MM.1S (cell line): ENCODE results near the gene ITGB6.

Source experiments
- DNase-seq: peaks from one replicate; pipeline ENCODE4 v3.0.0-alpha.2; 2015
- H2AFZ ChIP-seq: fragments of 300-600 bp; sonication (generic); 2 replicates; pipeline ENCODE4 v1.6.0; 2016; ENCODE audit warnings: antibody characterized with exemption, low read length
- H3F3A ChIP-seq: fragments of 300-600 bp; sonication (generic); 2 replicates; pipeline ENCODE4 v1.6.1; 2016; ENCODE audit warnings: mild to moderate bottlenecking, antibody characterized with exemption, low read length, moderate library complexity, mixed read lengths; ENCODE audit not compliant: insufficient read depth
- H3K27ac ChIP-seq: fragments of 300-600 bp; sonication (generic); 2 replicates; pipeline ENCODE4 v1.5.1; 2016; ENCODE audit warnings: mild to moderate bottlenecking, low read length
- H3K27me3 ChIP-seq: fragments of 300-600 bp; sonication (generic); replicated peaks from 2 replicates; pipeline ENCODE4 v1.6.0; 2016; ENCODE audit warnings: low read length; ENCODE audit not compliant: insufficient read depth
- H3K36me3 ChIP-seq: fragments of 300-600 bp; sonication (generic); replicated peaks from 2 replicates; pipeline ENCODE4 v1.6.1; 2016; ENCODE audit warnings: mild to moderate bottlenecking, low read length, mixed read lengths; ENCODE audit not compliant: insufficient read depth
- H3K4me1 ChIP-seq: fragments of 300-600 bp; sonication (generic); 2 replicates; pipeline ENCODE4 v1.6.1; 2016; ENCODE audit warnings: low read length, mixed read lengths
- H3K4me2 ChIP-seq: fragments of 300-600 bp; sonication (generic); 2 replicates; pipeline ENCODE4 v1.6.0; 2016; ENCODE audit warnings: low read depth, low read length
- H3K4me3 ChIP-seq: fragments of 300-600 bp; sonication (generic); 2 replicates; pipeline ENCODE4 v1.5.1; 2016; ENCODE audit warnings: low read length, mixed read lengths
- H3K79me2 ChIP-seq: fragments of 300-600 bp; sonication (generic); 2 replicates; pipeline ENCODE4 v1.6.1; 2016; ENCODE audit warnings: mixed run types, low read length, mixed read lengths
- H3K9ac ChIP-seq: fragments of 300-600 bp; sonication (generic); 2 replicates; pipeline ENCODE4 v1.6.1; 2016; ENCODE audit warnings: low read length, mixed read lengths
- H3K9me2 ChIP-seq: fragments of 300-600 bp; sonication (generic); replicated peaks from 2 replicates; pipeline ENCODE4 v1.6.1; 2016; ENCODE audit warnings: mild to moderate bottlenecking, low read length, mixed read lengths; ENCODE audit not compliant: insufficient read depth
- H3K9me3 ChIP-seq: fragments of 300-600 bp; sonication (generic); replicated peaks from 2 replicates; pipeline ENCODE4 v1.6.1; 2016; ENCODE audit warnings: mild to moderate bottlenecking, low read length, mixed read lengths; ENCODE audit not compliant: insufficient read depth
- H4K20me1 ChIP-seq: fragments of 300-600 bp; sonication (generic); 2 replicates; pipeline ENCODE4 v1.6.1; 2016; ENCODE audit warnings: mild to moderate bottlenecking, low read length, moderate library complexity, mixed read lengths; ENCODE audit not compliant: insufficient read depth
- CTCF ChIP-seq: fragments of 300-600 bp; sonication (generic); IDR thresholded peaks from 2 replicates; pipeline ENCODE4 v1.5.1; 2016; ENCODE audit warnings: antibody characterized with exemption, low read length, mixed read lengths
- EZH2 ChIP-seq: fragments of 300-600 bp; sonication (generic); optimal IDR thresholded peaks from 2 replicates; pipeline ENCODE3; 2017; ENCODE audit warnings: low read depth, mild to moderate bottlenecking, antibody characterized with exemption, low read length, mixed read lengths
- EZH2phosphoT487 ChIP-seq: fragments of 300-600 bp; sonication (generic); IDR thresholded peaks from 2 replicates; pipeline ENCODE4 v1.6.1; 2018; ENCODE audit warnings: antibody characterized with exemption, low read length

Gene ITGB6

GRCh38 chr2:160068906-160069305 is 131.2 kb downstream of the ITGB6 start:
- H3K4me3 ChIP-seq, result no peak overlapping the region
- H3K4me2 ChIP-seq, result no peak overlapping the region
- H3K27ac ChIP-seq, result no peak overlapping the region
- no peak overlapping the region for H2AFZ ChIP-seq
- no peak overlapping the region for H3K9ac ChIP-seq
- no peaks in the 10 kb centered on the region for H3K4me1 ChIP-seq
- H3K9me2 ChIP-seq, result no peaks in the 10 kb centered on the region
- no peaks in the 10 kb centered on the region for H3K79me2 ChIP-seq
- H4K20me1 ChIP-seq, result no peaks in the 10 kb centered on the region
- H3K27me3 ChIP-seq, result no peaks in the 10 kb centered on the region
- H3K9me3 ChIP-seq, result no peaks in the 10 kb centered on the region
- no peaks in the 10 kb centered on the region for H3F3A ChIP-seq
- no peaks in the 10 kb centered on the region for H3K36me3 ChIP-seq
- DNase-seq, result no peak
- no peak for TF ChIP-seq CTCF
- no peak for TF ChIP-seq EZH2phosphoT487
- no peak for TF ChIP-seq EZH2

GRCh38 chr2:160064916-160065315 is 135.2 kb downstream of the ITGB6 start:
- Histone ChIP-seq H4K20me1 (no peaks in the 10 kb centered on the region), H3K27me3 (no peaks in the 10 kb centered on the region), H3K4me3 (no peak overlapping the region), H2AFZ (no peak overlapping the region), H3K27ac (no peak overlapping the region), H3K36me3 (no peaks in the 10 kb centered on the region), H3K4me1 (no peaks in the 10 kb centered on the region), H3K9me3 (no peaks in the 10 kb centered on the region), H3K9ac (no peak overlapping the region), H3F3A (no peaks in the 10 kb centered on the region), H3K79me2 (no peaks in the 10 kb centered on the region), H3K9me2 (no peaks in the 10 kb centered on the region), H3K4me2 (no peak overlapping the region)
- no peak for DNase-seq
- no peak for TF ChIP-seq CTCF
- no peak for TF ChIP-seq EZH2phosphoT487
- TF ChIP-seq EZH2, result no peak

- H3F3A ChIP-seq, result no peaks in the 10 kb centered on the region
- no peak overlapping the region for H3K4me2 ChIP-seq
- H3K9me3 ChIP-seq, result no peaks in the 10 kb centered on the region
- no peak for DNase-seq
- H3K79me2 ChIP-seq, result no peaks in the 10 kb centered on the region
- no peak overlapping the region for H2AFZ ChIP-seq
- H3K27ac ChIP-seq, result no peak overlapping the region
- TF ChIP-seq EZH2phosphoT487 (no peak), CTCF (no peak), EZH2 (no peak)
- H3K36me3 ChIP-seq, result no peaks in the 10 kb centered on the region
- H3K9ac ChIP-seq, result no peak overlapping the region
- H4K20me1 ChIP-seq, result no peaks in the 10 kb centered on the region
- H3K9me2 ChIP-seq, result no peaks in the 10 kb centered on the region
- no peaks in the 10 kb centered on the region for H3K4me1 ChIP-seq
- H3K27me3 ChIP-seq, result no peaks in the 10 kb centered on the region
- no peak overlapping the region for H3K4me3 ChIP-seq
Observed at GRCh38 chr2:160063879-160064612, 136.0 kb downstream of the ITGB6 start.
